ENCODE data around the gene ST8SIA1. TPM values are rescaled to one million over a fixed set of nuclear protein-coding genes. Genes with fewer than 3 reads are reported as not detected.

Gene ST8SIA1
- total RNA-seq, 2 donors from 2014 or later, result 1.2 to 2.7 TPM

- H3K4me1 ChIP-seq, result no peaks in the 10 kb centered on the region
- no peak overlapping the region for H3K4me3 ChIP-seq
- H3K27ac ChIP-seq, result no peak overlapping the region
- no peaks in the 10 kb centered on the region for H3K9me3 ChIP-seq
- no peaks in the 10 kb centered on the region for H3K27me3 ChIP-seq
- H3K36me3 ChIP-seq, result no peaks in the 10 kb centered on the region
- intact Hi-C loops (cut with DNase I), result no loop called here
- no peak for DNase-seq
- no peak overlapping the region for H3K9ac ChIP-seq (ENCODE audit: low read depth in 2 of 2, low read length in 2 of 2)
- TF ChIP-seq CTCF (IDR thresholded peaks at IDR 0.05), result no peak
Observed at GRCh38 chr12:22256605-22257004, 77.9 kb downstream of the ST8SIA1 start.

GRCh38 chr12:22256041-22256441 is 78.5 kb downstream of the ST8SIA1 start:
- intact Hi-C loops (cut with DNase I), result no loop called here
- TF ChIP-seq CTCF (IDR thresholded peaks at IDR 0.05), result no peak
- Histone ChIP-seq H3K36me3 (no peaks in the 10 kb centered on the region), H3K9me3 (no peaks in the 10 kb centered on the region), H3K4me3 (no peak overlapping the region), H3K4me1 (no peaks in the 10 kb centered on the region), H3K27ac (no peak overlapping the region), H3K27me3 (no peaks in the 10 kb centered on the region), H3K9ac (ENCODE audit: low read depth in 2 of 2, low read length in 2 of 2) (no peak overlapping the region)
- no peak for DNase-seq

- no peak for DNase-seq
- H3K4me3 ChIP-seq, result no peak overlapping the region
- H3K9me3 ChIP-seq, result no peaks in the 10 kb centered on the region
- H3K36me3 ChIP-seq, result no peaks in the 10 kb centered on the region
- TF ChIP-seq CTCF (IDR thresholded peaks at IDR 0.05), result no peak
- H3K27me3 ChIP-seq, result no peaks in the 10 kb centered on the region
- H3K9ac ChIP-seq (ENCODE audit: low read depth in 2 of 2, low read length in 2 of 2), result no peak overlapping the region
- H3K4me1 ChIP-seq, result no peaks in the 10 kb centered on the region
- intact Hi-C loops (cut with DNase I), result no loop called here
- no peak overlapping the region for H3K27ac ChIP-seq
Observed at GRCh38 chr12:22255097-22255496, 79.4 kb downstream of the ST8SIA1 start.

- DNase-seq, result no peak
- intact Hi-C loops (cut with DNase I), result no loop called here
- no peak for TF ChIP-seq CTCF (IDR thresholded peaks at IDR 0.05)
- H3K9ac ChIP-seq (ENCODE audit: low read depth in 2 of 2, low read length in 2 of 2), result no peak overlapping the region
- no peaks in the 10 kb centered on the region for H3K9me3 ChIP-seq
- no peaks in the 10 kb centered on the region for H3K36me3 ChIP-seq
- no peak overlapping the region for H3K4me3 ChIP-seq
- H3K27ac ChIP-seq, result no peak overlapping the region
- no peaks in the 10 kb centered on the region for H3K4me1 ChIP-seq
- no peaks in the 10 kb centered on the region for H3K27me3 ChIP-seq
Observed at GRCh38 chr12:22254478-22254877, 80.0 kb downstream of the ST8SIA1 start.

- intact Hi-C loops (cut with DNase I), result no loop called here
- no peak for TF ChIP-seq CTCF (IDR thresholded peaks at IDR 0.05)
- H3K9ac ChIP-seq (ENCODE audit: low read depth in 2 of 2, low read length in 2 of 2), result no peak overlapping the region
- no peaks in the 10 kb centered on the region for H3K27me3 ChIP-seq
- H3K4me1 ChIP-seq, result no peaks in the 10 kb centered on the region
- DNase-seq, result no peak
- H3K27ac ChIP-seq, result no peak overlapping the region
- H3K9me3 ChIP-seq, result no peaks in the 10 kb centered on the region
- no peak overlapping the region for H3K4me3 ChIP-seq
- H3K36me3 ChIP-seq, result no peaks in the 10 kb centered on the region
Observed at GRCh38 chr12:22252057-22252456, 82.5 kb downstream of the ST8SIA1 start.

GRCh38 chr12:22250762-22251161 is 83.7 kb downstream of the ST8SIA1 start:
- intact Hi-C loops (cut with DNase I), result no loop called here
- no peak for DNase-seq
- TF ChIP-seq CTCF (IDR thresholded peaks at IDR 0.05), result no peak

More at GRCh38 chr12:22250762-22251161, 83.7 kb downstream of the ST8SIA1 start:
- Histone ChIP-seq H3K9me3 (no peaks in the 10 kb centered on the region), H3K9ac (ENCODE audit: low read depth in 2 of 2, low read length in 2 of 2) (no peak overlapping the region), H3K27me3 (no peaks in the 10 kb centered on the region), H3K4me3 (no peak overlapping the region), H3K27ac (no peak overlapping the region), H3K36me3 (no peaks in the 10 kb centered on the region), H3K4me1 (no peaks in the 10 kb centered on the region)
